ENCODE results near the gene SCMH1. TPM values are rescaled to one million over a fixed set of nuclear protein-coding genes. Genes with fewer than 3 reads are reported as not detected.
A peak's percentile ranks its signal among the peaks of the same experiment; 100 is the strongest.

The SCMH1 gene
- total and polyA plus RNA-seq, 9 donors, result 32.8 to 80.2 (median 49.8) TPM

GRCh38 chr1:41022424-41022823 is 219.7 kb downstream of the SCMH1 start:
- peaks cover 5% of the 10 kb centered on the region for H3K4me1 ChIP-seq (ENCODE audit: insufficient read depth)
- H3K36me3 ChIP-seq, result no peaks in the 10 kb centered on the region
- H3K27ac ChIP-seq, result no peak overlapping the region
- TF ChIP-seq, protein P1, sequence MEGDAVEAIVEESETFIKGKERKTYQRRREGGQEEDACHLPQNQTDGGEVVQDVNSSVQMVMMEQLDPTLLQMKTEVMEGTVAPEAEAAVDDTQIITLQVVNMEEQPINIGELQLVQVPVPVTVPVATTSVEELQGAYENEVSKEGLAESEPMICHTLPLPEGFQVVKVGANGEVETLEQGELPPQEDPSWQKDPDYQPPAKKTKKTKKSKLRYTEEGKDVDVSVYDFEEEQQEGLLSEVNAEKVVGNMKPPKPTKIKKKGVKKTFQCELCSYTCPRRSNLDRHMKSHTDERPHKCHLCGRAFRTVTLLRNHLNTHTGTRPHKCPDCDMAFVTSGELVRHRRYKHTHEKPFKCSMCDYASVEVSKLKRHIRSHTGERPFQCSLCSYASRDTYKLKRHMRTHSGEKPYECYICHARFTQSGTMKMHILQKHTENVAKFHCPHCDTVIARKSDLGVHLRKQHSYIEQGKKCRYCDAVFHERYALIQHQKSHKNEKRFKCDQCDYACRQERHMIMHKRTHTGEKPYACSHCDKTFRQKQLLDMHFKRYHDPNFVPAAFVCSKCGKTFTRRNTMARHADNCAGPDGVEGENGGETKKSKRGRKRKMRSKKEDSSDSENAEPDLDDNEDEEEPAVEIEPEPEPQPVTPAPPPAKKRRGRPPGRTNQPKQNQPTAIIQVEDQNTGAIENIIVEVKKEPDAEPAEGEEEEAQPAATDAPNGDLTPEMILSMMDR (IDR thresholded peaks at IDR 0.05), result no peak
- no peak for TF ChIP-seq POLR2A (IDR thresholded peaks at IDR 0.05)
- no peak for TF ChIP-seq EP300 (IDR thresholded peaks at IDR 0.05)
- 89 to 92% (median 91%) methylated on average over 10 of the region's 10 CpGs for WGBS, 3 donors
- H3K9me3 ChIP-seq, result no peaks in the 10 kb centered on the region
- H3K4me3 ChIP-seq, result no peak overlapping the region
- no peaks in the 10 kb centered on the region for H3K27me3 ChIP-seq
- intact Hi-C loops (cut with DNase I), result no loop called here
- DNase-seq, result no peak

DNA sequence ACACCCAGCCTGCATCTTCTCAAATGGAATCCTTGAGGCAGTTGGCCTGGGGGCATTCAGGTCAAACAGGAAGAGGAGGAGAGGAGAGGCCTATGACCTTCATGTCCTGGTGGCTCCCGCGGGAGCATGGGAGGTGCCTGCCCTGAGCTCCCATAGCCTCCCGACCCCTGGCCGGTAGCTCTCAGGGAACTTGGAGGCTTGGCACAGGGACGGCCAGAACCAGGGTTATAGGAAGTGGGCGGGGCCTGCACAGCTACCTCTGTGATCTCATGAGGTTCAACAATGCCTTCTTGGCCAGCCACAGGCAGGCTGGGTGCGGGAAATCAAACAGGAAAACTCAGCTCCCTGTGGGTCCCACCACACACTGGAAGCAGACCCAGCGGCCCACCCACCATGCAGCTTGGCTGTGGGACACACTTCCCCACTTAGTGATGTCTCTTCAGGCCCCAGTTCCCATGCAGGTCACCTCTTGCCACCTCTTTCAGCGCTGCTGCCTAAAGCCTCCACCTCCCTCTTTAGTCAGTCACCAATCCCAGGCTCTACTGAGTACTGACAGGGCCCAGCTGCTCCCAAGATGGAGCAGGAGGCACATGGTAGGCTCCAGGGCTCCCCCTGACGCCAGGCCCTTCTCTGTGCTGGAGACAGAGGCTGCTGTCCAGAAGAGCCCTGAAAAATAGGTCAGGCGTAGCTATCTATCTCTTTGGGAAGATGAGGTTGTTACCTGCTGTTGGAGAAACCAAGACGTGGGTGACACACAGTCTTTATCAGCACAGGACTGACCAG is 220.4 kb downstream of the SCMH1 start, which contains the start of gene SLFNL1:
TSS of gene SLFNL1 (minus strand) at position 200 of the 783 bp plus-strand sequence. CDS start 1,065 bp downstream, outside the sequence.
- WGBS, 3 donors, result 35 to 40% (median 38%) methylated on average over 12 of the region's 12 CpGs
- H3K4me3 ChIP-seq, result no peak within 1 kb of the TSS
- H3K4me1 ChIP-seq (ENCODE audit: insufficient read depth), result peaks cover 5% of the 10 kb centered on the region
- H3K36me3 ChIP-seq, result no peaks in the 10 kb centered on the region
- no peaks in the 10 kb centered on the region for H3K27me3 ChIP-seq
- DNase-seq, result peak in 2 of 5 donors; percentile 36 to 39
- no peak within 1 kb of the TSS for H3K27ac ChIP-seq
- no peak for TF ChIP-seq POLR2A (IDR thresholded peaks at IDR 0.05)
- TF ChIP-seq, protein P1 (IDR thresholded peaks at IDR 0.05), result no peak
- TF ChIP-seq EP300 (IDR thresholded peaks at IDR 0.05), result no peak
- H3K9me3 ChIP-seq, result no peaks in the 10 kb centered on the region
- intact Hi-C loops (cut with DNase I), result no loop called here

- H3K4me3 ChIP-seq, result no peak overlapping the region
- intact Hi-C loops (cut with DNase I), result no loop called here
- 65 to 84% (median 79%) methylated on average over 3 of the region's 3 CpGs for WGBS, 3 donors
Measured at GRCh38 chr1:41020654-41021053, 221.5 kb downstream of the SCMH1 start.

DNA sequence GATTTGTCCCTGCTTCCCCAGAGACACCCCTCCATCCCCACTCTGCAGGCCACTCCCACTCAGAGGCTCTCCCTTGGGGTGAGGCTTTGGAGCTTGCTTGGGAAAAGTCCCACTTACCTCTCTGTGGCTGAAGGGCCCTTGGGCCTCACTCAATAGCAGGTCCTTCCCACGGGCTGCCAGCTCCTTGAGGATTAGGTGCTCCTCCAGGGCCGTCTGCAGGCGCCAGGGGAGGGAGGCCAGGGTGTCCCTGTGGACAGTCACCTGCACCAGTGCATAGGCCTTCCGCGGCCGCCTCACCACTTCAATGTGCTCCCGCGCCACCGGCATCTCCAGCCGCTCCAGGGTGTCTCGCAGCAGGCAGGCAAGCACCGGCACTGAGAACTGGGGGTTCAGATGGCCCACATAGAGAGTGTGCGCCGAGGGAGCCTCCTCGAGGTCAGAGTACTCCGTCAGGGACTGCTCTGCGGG is 222.0 kb downstream of the SCMH1 start:
- H3K27me3 ChIP-seq, result no peaks in the 10 kb centered on the region
- H3K4me3 ChIP-seq, result no peak overlapping the region
- TF ChIP-seq EP300 (IDR thresholded peaks at IDR 0.05) (no peak), POLR2A (IDR thresholded peaks at IDR 0.05) (no peak)
- TF ChIP-seq, protein P1 (IDR thresholded peaks at IDR 0.05), result no peak
- 93 to 95% (median 93%) methylated on average over 15 to 17 of the region's 17 CpGs for WGBS, 3 donors
- no peak for DNase-seq
- intact Hi-C loops (cut with DNase I), result no loop called here
- no peaks in the 10 kb centered on the region for H3K9me3 ChIP-seq
- no peaks in the 10 kb centered on the region for H3K36me3 ChIP-seq
- no peak overlapping the region for H3K27ac ChIP-seq
- peaks cover 5% of the 10 kb centered on the region for H3K4me1 ChIP-seq (ENCODE audit: insufficient read depth)

More at GRCh38 chr1:41020654-41021053, 221.5 kb downstream of the SCMH1 start:
- Histone ChIP-seq H3K27me3 (no peaks in the 10 kb centered on the region), H3K36me3 (no peaks in the 10 kb centered on the region), H3K27ac (no peak overlapping the region), H3K4me1 (ENCODE audit: insufficient read depth) (peaks cover 5% of the 10 kb centered on the region), H3K9me3 (no peaks in the 10 kb centered on the region)
- no peak for DNase-seq
- TF ChIP-seq EP300 (IDR thresholded peaks at IDR 0.05) (no peak), POLR2A (IDR thresholded peaks at IDR 0.05) (no peak)
- TF ChIP-seq, protein P1 (IDR thresholded peaks at IDR 0.05), result no peak
